GM21423 (cell line): ENCODE measurements around the gene TTC7B.

Experiments used
- ATAC-seq: cut with Tn5 transposase; IDR thresholded peaks from one replicate; pipeline ENCODE4 v1.9.1; 2021; ENCODE audit warnings: mild to moderate bottlenecking, moderate library complexity; ENCODE audit not compliant: unreplicated experiment

The TTC7B gene

GRCh38 chr14:90777830-90778485 is 38.3 kb downstream of the TTC7B start:
- no peak for ATAC-seq

- no peak for ATAC-seq
Measured at GRCh38 chr14:90777358-90777757, 38.9 kb downstream of the TTC7B start.

- ATAC-seq, result no peak
Measured at GRCh38 chr14:90775441-90775840, 40.8 kb downstream of the TTC7B start.

- ATAC-seq, result no peak
Measured at GRCh38 chr14:90774316-90774715, 41.9 kb downstream of the TTC7B start.

GRCh38 chr14:90773705-90774104 is 42.5 kb downstream of the TTC7B start:
- no peak for ATAC-seq

- ATAC-seq, result no peak
Measured at GRCh38 chr14:90773196-90773486, 43.1 kb downstream of the TTC7B start.

- ATAC-seq, result no peak
Measured at GRCh38 chr14:90767899-90768298, 48.3 kb downstream of the TTC7B start.

- ATAC-seq, result no peak
Measured at GRCh38 chr14:90760591-90761316, 55.5 kb downstream of the TTC7B start.

GRCh38 chr14:90760078-90760444 is 56.2 kb downstream of the TTC7B start:
- no peak for ATAC-seq

- peak; percentile 41 for ATAC-seq
Measured at GRCh38 chr14:90759370-90760077, 56.7 kb downstream of the TTC7B start.

- no peak for ATAC-seq
Measured at GRCh38 chr14:90758959-90759358, 57.3 kb downstream of the TTC7B start.

- peak; percentile 85 for ATAC-seq
Measured at GRCh38 chr14:90758028-90758889, 58.0 kb downstream of the TTC7B start.

GRCh38 chr14:90757452-90757851 is 58.8 kb downstream of the TTC7B start:
- no peak for ATAC-seq

- no peak for ATAC-seq
Measured at GRCh38 chr14:90756755-90757345, 59.4 kb downstream of the TTC7B start.

GRCh38 chr14:90755661-90756304 is 60.4 kb downstream of the TTC7B start:
- no peak for ATAC-seq

- no peak for ATAC-seq
Measured at GRCh38 chr14:90753456-90754005, 62.7 kb downstream of the TTC7B start.

- ATAC-seq, result no peak
Measured at GRCh38 chr14:90750701-90751100, 65.5 kb downstream of the TTC7B start.

- no peak for ATAC-seq
Measured at GRCh38 chr14:90750191-90750590, 66.0 kb downstream of the TTC7B start.

- no peak for ATAC-seq
Measured at GRCh38 chr14:90747909-90748308, 68.3 kb downstream of the TTC7B start.

- ATAC-seq, result no peak
Measured at GRCh38 chr14:90743826-90744225, 72.4 kb downstream of the TTC7B start.
